Measurements from ENCODE around the gene KCNK18.

The KCNK18 gene

DNA sequence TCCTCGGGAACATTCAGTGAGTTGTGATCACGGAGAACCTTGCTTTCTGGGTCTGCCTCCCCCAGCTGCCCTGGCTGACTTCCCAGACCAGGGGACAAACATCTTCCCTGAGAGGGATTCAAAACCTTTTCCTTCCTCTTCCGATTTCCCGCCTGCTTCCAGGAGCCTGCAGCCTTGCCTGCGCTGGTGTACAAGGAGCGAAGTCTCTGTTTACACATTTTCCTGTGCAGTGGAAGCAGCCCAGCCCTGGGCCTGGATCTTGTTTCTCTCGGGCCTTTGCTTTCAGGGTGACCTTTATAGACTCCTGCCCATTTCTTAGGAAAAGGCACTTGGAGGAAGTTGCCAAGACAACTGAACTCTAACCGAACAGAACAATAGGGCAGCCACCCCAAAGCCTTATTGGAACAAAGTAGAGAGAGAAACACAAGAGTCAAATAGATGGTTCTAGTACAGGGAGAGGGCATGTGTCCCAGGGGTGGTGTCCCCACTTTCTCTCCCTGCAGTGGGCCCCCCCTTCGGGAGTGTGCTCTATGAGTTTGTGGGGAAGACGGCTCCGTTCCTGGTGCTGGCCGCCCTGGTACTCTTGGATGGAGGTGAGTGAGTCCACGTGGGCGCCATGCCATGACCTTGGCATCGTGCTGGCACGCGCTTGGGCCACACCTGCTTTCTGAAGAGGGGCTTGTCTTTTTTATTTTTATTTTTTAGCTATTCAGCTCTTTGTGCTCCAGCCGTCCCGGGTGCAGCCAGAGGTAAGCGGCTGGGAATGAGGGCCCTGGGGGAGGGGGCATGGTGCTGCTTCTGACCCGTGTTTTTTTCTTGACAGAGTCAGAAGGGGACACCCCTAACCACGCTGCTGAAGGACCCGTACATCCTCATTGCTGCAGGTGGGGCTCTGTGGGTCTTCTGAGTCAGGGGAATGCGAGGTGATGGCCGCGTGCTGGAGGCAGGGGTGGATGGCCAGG, 57.8 kb downstream of the KCNK18 start:
- DNase-seq (ENCODE audit: low read depth) = no peak
- TF ChIP-seq, protein P1, sequence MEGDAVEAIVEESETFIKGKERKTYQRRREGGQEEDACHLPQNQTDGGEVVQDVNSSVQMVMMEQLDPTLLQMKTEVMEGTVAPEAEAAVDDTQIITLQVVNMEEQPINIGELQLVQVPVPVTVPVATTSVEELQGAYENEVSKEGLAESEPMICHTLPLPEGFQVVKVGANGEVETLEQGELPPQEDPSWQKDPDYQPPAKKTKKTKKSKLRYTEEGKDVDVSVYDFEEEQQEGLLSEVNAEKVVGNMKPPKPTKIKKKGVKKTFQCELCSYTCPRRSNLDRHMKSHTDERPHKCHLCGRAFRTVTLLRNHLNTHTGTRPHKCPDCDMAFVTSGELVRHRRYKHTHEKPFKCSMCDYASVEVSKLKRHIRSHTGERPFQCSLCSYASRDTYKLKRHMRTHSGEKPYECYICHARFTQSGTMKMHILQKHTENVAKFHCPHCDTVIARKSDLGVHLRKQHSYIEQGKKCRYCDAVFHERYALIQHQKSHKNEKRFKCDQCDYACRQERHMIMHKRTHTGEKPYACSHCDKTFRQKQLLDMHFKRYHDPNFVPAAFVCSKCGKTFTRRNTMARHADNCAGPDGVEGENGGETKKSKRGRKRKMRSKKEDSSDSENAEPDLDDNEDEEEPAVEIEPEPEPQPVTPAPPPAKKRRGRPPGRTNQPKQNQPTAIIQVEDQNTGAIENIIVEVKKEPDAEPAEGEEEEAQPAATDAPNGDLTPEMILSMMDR (conservative IDR thresholded peaks at IDR 0.05; ENCODE audit: low read depth, low read length) = no peak
- H3K4me3 ChIP-seq (ENCODE audit: low read depth, low read length) = no peak overlapping the region

DNA sequence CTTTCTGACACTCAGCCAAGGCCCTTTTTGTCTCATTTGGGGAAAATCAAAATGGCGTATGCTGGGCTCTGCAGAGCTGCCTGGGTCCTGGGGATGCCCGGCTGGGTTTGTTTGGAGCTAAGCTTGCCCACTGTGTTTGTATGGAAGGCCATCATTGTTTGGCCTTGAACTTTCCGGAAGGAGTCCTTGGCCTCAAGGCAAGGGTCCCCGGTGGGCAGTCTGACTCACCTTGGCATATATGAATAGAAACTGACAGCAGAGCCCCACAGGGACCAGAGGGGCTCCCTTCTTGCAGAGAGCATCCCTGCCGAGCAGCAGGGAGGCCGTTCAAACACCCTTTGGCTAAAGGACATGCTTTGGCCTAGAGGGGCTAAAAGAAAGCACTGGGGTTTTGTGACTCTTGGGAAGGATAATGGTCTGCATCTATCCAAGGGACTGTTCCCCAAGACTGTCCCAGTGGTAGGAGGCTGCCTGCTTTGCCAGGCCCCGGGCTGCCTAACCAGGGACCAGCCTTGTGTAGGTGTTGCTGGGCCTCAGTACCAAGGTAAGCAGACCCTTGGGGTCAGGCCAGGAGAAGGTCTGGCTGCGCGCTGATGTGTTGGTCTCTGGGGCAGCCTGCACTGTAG, 58.7 kb downstream of the KCNK18 start:
- TF ChIP-seq, protein P1 (conservative IDR thresholded peaks at IDR 0.05; ENCODE audit: low read depth, low read length) = no peak
- no peak overlapping the region for H3K4me3 ChIP-seq (ENCODE audit: low read depth, low read length)
- DNase-seq (ENCODE audit: low read depth) = no peak

DNA sequence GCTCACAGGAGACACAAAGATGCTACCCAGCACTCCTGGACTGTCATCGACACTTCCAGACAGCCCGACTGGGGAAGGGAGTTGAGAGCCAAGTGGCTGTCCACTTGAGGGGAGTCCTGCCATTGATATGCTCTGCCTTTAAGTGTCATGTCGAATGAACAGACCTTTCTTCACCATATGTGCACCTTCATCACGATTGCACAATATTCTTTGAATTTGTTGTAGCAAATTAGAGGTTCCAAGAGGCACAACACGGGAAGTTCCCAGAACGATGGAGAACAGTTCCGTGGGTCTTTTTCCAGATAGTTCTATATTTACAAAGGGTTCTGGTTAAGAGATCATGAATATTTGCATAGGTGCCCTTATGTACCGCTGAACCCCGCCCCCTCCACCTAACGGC, 59.6 kb downstream of the KCNK18 start:
- TF ChIP-seq, protein P1 (conservative IDR thresholded peaks at IDR 0.05; ENCODE audit: low read depth, low read length) = no peak
- no peak for DNase-seq (ENCODE audit: low read depth)
- H3K4me3 ChIP-seq (ENCODE audit: low read depth, low read length) = no peak overlapping the region

DNA sequence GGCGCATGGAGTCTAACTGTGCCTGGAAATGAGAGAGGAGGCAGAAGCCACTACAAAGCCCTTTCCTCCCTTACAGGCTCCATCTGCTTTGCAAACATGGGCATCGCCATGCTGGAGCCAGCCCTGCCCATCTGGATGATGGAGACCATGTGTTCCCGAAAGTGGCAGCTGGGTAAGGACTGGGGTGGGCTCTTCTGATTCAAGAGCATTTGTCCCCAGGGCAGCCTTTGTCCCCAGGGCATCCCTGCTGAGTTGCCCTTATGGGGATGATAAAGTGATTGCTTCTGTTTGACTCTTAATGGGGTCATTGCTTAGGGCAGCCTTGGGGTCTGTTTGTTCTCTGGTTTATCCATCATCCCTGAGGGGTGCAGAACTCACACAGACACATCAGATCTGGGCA, 60.4 kb downstream of the KCNK18 start:
- TF ChIP-seq, protein P1 (conservative IDR thresholded peaks at IDR 0.05; ENCODE audit: low read depth, low read length) = no peak
- DNase-seq (ENCODE audit: low read depth) = no peak
- no peak overlapping the region for H3K4me3 ChIP-seq (ENCODE audit: low read depth, low read length)

DNA sequence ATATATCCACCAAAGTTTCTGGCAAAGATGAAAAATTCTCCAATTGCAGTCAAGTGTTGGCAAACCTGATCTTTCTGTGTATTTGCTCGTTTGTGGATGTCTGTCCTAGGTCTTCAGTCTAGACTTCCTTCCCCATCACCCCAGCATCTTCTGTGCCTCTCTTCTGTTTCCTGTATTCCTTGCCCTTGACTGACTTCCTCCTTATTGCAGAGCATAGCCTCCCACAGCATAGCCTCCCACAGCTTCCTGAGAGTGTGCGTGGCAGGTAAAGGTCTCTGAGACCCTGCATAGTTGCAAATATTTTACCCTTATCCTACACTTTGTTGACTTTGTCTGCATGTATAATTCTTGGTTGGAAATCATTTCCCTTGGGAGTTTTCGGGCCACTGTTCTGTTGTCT, 62.0 kb downstream of the KCNK18 start:
- TF ChIP-seq, protein P1 (conservative IDR thresholded peaks at IDR 0.05; ENCODE audit: low read depth, low read length) = no peak
- H3K4me3 ChIP-seq (ENCODE audit: low read depth, low read length) = no peak overlapping the region
- no peak for DNase-seq (ENCODE audit: low read depth)

Data from choroid plexus epithelial cell (primary cell).